ENCODE results near the gene UGT1A7. TPM values are rescaled to one million over a fixed set of nuclear protein-coding genes. Genes with fewer than 3 reads are reported as not detected.

UGT1A7 gene
- total RNA-seq, 1 donor from 2014 or later, result 0.53 TPM

DNA sequence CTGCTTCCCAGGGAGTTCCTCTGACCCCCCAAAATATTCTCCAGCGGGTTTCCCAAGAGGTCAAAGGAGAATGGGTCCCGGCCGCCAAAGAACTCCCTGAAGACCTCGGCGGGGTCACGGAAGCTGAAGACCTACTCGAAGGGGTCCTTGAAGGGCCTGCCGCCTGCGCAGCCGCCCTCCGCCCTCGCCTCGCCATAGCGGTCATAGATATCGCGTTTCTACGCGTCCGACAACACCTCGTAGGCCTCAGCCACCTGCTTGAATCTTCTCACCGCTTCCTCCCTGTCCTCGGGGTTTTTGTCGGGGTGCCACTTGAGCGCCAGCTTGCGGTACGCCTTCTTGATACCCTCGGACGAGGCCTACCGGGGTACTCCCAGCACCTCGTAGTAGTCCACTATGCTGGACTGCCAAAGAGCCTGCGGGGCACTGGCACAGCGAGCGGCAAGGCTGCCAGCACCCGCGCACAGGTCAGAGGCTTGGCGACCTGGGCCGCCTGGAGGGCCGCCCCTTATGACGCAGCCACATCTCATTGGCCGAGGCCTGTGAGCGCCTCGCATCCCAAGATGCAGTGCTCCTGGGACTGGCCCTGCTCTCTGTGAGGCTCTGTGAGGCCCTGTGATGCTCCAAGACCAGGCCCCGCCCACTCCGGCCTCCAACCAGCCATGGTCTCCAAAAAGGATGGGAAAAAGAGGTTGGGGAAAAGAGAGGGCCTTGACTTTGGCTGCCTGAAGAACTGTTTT, 73.3 kb downstream of the UGT1A7 start:
- H3K36me3 ChIP-seq (ENCODE audit: control insufficient read depth, insufficient read depth, low read length), result peaks cover 5% of the 10 kb centered on the region
- FAIRE-seq (no peak), DNase-seq (ENCODE audit: low read depth) (no peak)

DNA sequence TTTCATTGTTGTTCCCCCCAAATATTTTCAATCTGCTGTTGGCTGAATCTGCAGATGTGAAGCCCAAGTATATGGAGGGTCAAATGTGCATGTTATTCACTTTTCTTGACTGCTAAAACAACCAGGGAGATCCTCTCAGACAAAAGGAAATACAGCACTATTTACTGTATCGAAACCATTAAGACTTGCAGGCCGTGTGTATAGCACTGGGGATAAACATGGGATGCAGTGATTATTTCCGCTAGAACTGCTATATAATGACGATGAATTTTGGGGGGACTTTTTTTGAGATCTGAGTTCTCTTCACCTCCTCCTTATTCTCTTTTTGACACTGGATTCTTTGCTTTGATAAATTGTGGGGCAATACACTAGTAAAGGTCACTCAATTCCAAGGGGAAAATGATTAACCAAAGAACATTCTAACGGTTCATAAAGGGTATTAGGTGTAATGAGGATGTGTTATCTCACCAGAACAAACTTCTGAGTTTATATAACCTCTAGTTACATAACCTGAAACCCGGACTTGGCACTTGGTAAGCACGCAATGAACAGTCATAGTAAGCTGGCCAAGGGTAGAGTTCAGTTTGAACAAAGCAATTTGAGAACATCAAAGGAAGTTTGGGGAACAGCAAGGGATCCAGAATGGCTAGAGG, 74.9 kb downstream of the UGT1A7 start:
- FAIRE-seq, result no peak
- Histone ChIP-seq H3K27me3 (ENCODE audit: control insufficient read depth, insufficient read depth, low read length) (no peaks in the 10 kb centered on the region), H3K4me3 (ENCODE audit: low read depth, low read length) (no peak overlapping the region), H3K36me3 (ENCODE audit: control insufficient read depth, insufficient read depth, low read length) (peaks cover 5% of the 10 kb centered on the region)
- TF ChIP-seq, protein P1, sequence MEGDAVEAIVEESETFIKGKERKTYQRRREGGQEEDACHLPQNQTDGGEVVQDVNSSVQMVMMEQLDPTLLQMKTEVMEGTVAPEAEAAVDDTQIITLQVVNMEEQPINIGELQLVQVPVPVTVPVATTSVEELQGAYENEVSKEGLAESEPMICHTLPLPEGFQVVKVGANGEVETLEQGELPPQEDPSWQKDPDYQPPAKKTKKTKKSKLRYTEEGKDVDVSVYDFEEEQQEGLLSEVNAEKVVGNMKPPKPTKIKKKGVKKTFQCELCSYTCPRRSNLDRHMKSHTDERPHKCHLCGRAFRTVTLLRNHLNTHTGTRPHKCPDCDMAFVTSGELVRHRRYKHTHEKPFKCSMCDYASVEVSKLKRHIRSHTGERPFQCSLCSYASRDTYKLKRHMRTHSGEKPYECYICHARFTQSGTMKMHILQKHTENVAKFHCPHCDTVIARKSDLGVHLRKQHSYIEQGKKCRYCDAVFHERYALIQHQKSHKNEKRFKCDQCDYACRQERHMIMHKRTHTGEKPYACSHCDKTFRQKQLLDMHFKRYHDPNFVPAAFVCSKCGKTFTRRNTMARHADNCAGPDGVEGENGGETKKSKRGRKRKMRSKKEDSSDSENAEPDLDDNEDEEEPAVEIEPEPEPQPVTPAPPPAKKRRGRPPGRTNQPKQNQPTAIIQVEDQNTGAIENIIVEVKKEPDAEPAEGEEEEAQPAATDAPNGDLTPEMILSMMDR (IDR thresholded peaks at IDR 0.05; ENCODE audit: insufficient read depth, low read length, severe bottlenecking), result no peak
- DNase-seq (ENCODE audit: low read depth), result no peak

More for the DNA sequence above, 73.3 kb downstream of the UGT1A7 start:
- Histone ChIP-seq H3K4me3 (ENCODE audit: low read depth, low read length) (no peak overlapping the region), H3K27me3 (ENCODE audit: control insufficient read depth, insufficient read depth, low read length) (no peaks in the 10 kb centered on the region)
- TF ChIP-seq, protein P1 (IDR thresholded peaks at IDR 0.05; ENCODE audit: insufficient read depth, low read length, severe bottlenecking), result no peak

DNA sequence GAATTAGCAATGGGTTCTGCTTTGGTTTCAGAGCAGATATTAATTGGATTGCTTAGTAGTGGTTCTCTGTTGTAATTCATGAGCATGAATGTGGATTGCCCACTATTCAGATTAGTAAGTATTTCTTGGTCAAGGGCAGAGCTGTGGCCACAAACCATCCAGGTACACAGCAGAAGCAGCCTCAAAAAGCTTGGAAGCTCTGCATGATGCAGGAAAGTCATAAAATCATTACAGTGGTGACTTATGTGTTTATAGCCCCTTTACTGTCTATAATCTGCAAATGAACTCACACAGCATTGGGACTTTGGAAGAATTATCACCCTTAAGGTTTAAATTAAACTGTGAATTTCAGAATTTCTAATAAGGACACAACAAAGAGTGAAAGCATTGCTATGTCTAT, 76.4 kb downstream of the UGT1A7 start:
- H3K36me3 ChIP-seq (ENCODE audit: control insufficient read depth, insufficient read depth, low read length), result peaks cover 5% of the 10 kb centered on the region
- no peak overlapping the region for H3K4me3 ChIP-seq (ENCODE audit: low read depth, low read length)
- DNase-seq (ENCODE audit: low read depth) (no peak), FAIRE-seq (no peak)
- H3K27me3 ChIP-seq (ENCODE audit: control insufficient read depth, insufficient read depth, low read length), result no peaks in the 10 kb centered on the region
- TF ChIP-seq, protein P1 (IDR thresholded peaks at IDR 0.05; ENCODE audit: insufficient read depth, low read length, severe bottlenecking), result no peak

DNA sequence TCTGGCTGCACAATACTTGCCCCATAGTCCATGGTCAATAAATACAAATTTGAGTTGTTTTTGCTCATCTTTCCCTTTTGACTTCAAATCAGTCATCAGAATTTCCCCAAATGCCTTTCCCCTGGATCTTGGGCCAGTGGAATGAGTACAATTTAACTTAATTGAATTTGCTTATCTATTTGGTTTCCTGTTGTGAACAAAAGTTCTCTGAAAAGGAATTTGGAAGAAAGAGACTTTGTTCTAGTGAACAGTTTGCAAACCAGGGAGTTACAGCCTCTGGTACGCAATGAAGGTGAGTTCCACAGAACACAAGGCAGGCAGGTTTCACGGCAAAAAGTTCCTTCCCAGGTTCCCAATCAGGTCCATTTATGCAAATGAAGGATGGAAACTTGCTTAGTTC, 77.1 kb downstream of the UGT1A7 start:
- FAIRE-seq (no peak), DNase-seq (ENCODE audit: low read depth) (no peak)
- Histone ChIP-seq H3K27me3 (ENCODE audit: control insufficient read depth, insufficient read depth, low read length) (no peaks in the 10 kb centered on the region), H3K4me3 (ENCODE audit: low read depth, low read length) (no peak overlapping the region), H3K36me3 (ENCODE audit: control insufficient read depth, insufficient read depth, low read length) (peaks cover 5% of the 10 kb centered on the region)
- TF ChIP-seq, protein P1 (IDR thresholded peaks at IDR 0.05; ENCODE audit: insufficient read depth, low read length, severe bottlenecking), result no peak

DNA sequence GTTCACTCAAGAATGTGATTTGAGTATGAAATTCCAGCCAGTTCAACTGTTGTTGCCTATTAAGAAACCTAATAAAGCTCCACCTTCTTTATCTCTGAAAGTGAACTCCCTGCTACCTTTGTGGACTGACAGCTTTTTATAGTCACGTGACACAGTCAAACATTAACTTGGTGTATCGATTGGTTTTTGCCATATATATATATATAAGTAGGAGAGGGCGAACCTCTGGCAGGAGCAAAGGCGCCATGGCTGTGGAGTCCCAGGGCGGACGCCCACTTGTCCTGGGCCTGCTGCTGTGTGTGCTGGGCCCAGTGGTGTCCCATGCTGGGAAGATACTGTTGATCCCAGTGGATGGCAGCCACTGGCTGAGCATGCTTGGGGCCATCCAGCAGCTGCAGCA, 78.3 kb downstream of the UGT1A7 start, which contains the start of gene UGT1A1:
Gene UGT1A1, plus strand, starts transcription at position 228 of the 400 bp plus-strand sequence. Its CDS starts 18 bp downstream, at position 246.
- Histone ChIP-seq H3K27me3 (ENCODE audit: control insufficient read depth, insufficient read depth, low read length) (no peaks in the 10 kb centered on the region), H3K36me3 (ENCODE audit: control insufficient read depth, insufficient read depth, low read length) (peaks cover 6% of the 10 kb centered on the region), H3K4me3 (ENCODE audit: low read depth, low read length) (no peak within 1 kb of the TSS)
- FAIRE-seq (no peak), DNase-seq (ENCODE audit: low read depth) (no peak)
- TF ChIP-seq, protein P1 (IDR thresholded peaks at IDR 0.05; ENCODE audit: insufficient read depth, low read length, severe bottlenecking), result no peak
